Sigmoid colon (tissue), 7 donors: ENCODE results near the gene WDFY4. TPM values are rescaled to one million over a fixed set of nuclear protein-coding genes. Genes with fewer than 3 reads are reported as not detected.
"Not testable (repeated sequence)": the region's sequence is repeated elsewhere in the genome, so short reads cannot be mapped to it uniquely, and the experiment has no call there.

Experiments used
- DNase-seq: peaks from one replicate; pipeline ENCODE4 v3.0.0-alpha.2; 2019
- H3K27ac ChIP-seq, 4 donors: fragments of 200-600 bp; sonication (generic); one replicate each; pipeline ENCODE4 v1.5.1; 2016 to 2019; ENCODE audit warnings: mild to moderate bottlenecking in 1 of 4
- H3K27me3 ChIP-seq, 3 donors: fragments of 200-600 bp; sonication (generic); one replicate each; pipeline ENCODE4 v1.5.1; 2019; ENCODE audit warnings: mild to moderate bottlenecking in 1 of 3
- H3K36me3 ChIP-seq, 4 donors: fragments of 200-600 bp; sonication (generic); one replicate each; pipeline ENCODE4 v1.5.1; 2016 to 2019
- H3K4me1 ChIP-seq, 4 donors: fragments of 200-600 bp; sonication (generic); one replicate each; pipeline ENCODE4 v1.5.1; 2017 to 2019
- H3K4me3 ChIP-seq, 4 donors: fragments of 200-600 bp; sonication (generic); one replicate each; pipeline ENCODE4 v1.5.1; 2017 to 2019; ENCODE audit warnings: mild to moderate bottlenecking in 2 of 4, moderate library complexity in 1 of 4
- H3K9me3 ChIP-seq, 4 donors: fragments of 200-600 bp in 3 of 4; sonication (generic) in 3 of 4; one replicate each; pipeline versions ENCODE4 v1.5.1 to v1.6.1; 2013 to 2019
- EP300 ChIP-seq, 4 donors: sonication (generic); formaldehyde crosslinking; IDR thresholded peaks; one replicate each; pipeline ENCODE4 v1.6.1; 2017; ENCODE audit warnings: antibody characterized with exemption in 4 of 4
- POLR2A ChIP-seq, 2 donors: fragments of 450-650 bp; IDR thresholded peaks; one replicate each; pipeline ENCODE4 v1.6.1; 2016; ENCODE audit warnings: antibody characterized with exemption in 2 of 2, mild to moderate bottlenecking in 2 of 2, moderate library complexity in 2 of 2
- POLR2AphosphoS5 ChIP-seq, 4 donors: sonication (generic); formaldehyde crosslinking; IDR thresholded peaks; one replicate each; pipeline ENCODE4 v1.6.1; 2017; ENCODE audit warnings: antibody characterized with exemption in 4 of 4
- WGBS, 2 donors: extraction: QIAGEN DNeasy Blood & Tissue Kit; methylation state at CpG; one replicate each; pipeline ENCODE4 v1.1.7; 2013; 5-methylcytosine and 5-hydroxymethylcytosine counted together
- intact Hi-C: fragments of 100-400 bp; cut with DNase I; formaldehyde crosslinking; loops from one replicate; pipeline ENCODE4 v1.15.1; 2023
- polyA plus RNA-seq, 3 donors: library from polyadenylated mRNA; stranded (reverse); fragments of 200-250 nt; gene quantifications; one replicate each; pipeline ENCODE4 v1.2.3, GENCODE V29; 2013
- total RNA-seq, 4 donors: library from RNA; depleted of rRNA; stranded (reverse); fragments of >200 nt; gene quantifications; one replicate each; pipeline ENCODE4 v1.1.0, GENCODE V29; 2016
- TF ChIP-seq, protein P1 (sequence below), 4 experiments: fragments of 450-650 bp in 3 of 4; fragments of 200-600 bp in 1 of 4; IDR thresholded peaks; one replicate each; pipeline ENCODE4 v1.5.1; 2016 to 2019; ENCODE audit warnings: antibody characterized with exemption in 4 of 4, mild to moderate bottlenecking in 3 of 4, moderate library complexity in 2 of 4
- donor health status: healthy with polysubstance abuse.
- donor health status: Bipolar disorder and iron deficiency.
- donor health status: healthy.

WDFY4 gene
- total and polyA plus RNA-seq, 7 donors: 0.60 to 18.6 (median 2.5) TPM

DNA sequence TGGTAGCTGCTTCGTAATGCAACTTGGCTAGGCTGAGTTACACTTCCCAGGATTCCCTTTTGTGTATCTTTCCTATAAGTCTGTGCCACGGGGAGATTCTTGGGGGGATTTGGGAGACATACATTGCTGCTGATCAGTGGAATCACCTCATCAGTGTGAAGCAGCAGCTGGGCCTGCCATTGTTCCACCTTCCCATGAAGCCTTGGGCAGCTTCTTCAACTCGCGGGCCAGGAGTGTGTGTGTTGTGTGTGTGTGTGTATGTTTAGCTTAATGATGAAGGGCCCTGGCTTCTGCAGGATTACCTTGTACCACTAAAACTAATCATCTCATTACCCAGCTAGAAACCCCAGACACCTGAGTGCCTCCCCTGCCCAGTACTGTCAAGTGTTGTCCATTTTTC is 46.5 kb upstream of the WDFY4 start:
- H3K9me3 ChIP-seq: peaks cover 0 to 3% (median 1%) of the 10 kb centered on the region in 4 donors
- peak overlapping the region in 1 of 4 donors; percentile 2 for H3K27ac ChIP-seq
- H3K27me3 ChIP-seq: no peaks in the 10 kb centered on the region
- peaks cover 0 to 13% (median 10%) of the 10 kb centered on the region in 4 donors for H3K4me1 ChIP-seq
- TF ChIP-seq, protein P1, sequence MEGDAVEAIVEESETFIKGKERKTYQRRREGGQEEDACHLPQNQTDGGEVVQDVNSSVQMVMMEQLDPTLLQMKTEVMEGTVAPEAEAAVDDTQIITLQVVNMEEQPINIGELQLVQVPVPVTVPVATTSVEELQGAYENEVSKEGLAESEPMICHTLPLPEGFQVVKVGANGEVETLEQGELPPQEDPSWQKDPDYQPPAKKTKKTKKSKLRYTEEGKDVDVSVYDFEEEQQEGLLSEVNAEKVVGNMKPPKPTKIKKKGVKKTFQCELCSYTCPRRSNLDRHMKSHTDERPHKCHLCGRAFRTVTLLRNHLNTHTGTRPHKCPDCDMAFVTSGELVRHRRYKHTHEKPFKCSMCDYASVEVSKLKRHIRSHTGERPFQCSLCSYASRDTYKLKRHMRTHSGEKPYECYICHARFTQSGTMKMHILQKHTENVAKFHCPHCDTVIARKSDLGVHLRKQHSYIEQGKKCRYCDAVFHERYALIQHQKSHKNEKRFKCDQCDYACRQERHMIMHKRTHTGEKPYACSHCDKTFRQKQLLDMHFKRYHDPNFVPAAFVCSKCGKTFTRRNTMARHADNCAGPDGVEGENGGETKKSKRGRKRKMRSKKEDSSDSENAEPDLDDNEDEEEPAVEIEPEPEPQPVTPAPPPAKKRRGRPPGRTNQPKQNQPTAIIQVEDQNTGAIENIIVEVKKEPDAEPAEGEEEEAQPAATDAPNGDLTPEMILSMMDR (IDR thresholded peaks at IDR 0.05): no peak
- TF ChIP-seq POLR2AphosphoS5 (IDR thresholded peaks at IDR 0.05): no peak
- TF ChIP-seq EP300 (IDR thresholded peaks at IDR 0.05): no peak
- TF ChIP-seq POLR2A (IDR thresholded peaks at IDR 0.05): no peak
- WGBS, 2 donors: 89 to 93% methylated on average over 4 of the region's 4 CpGs
- DNase-seq: no peak
- no peaks in the 10 kb centered on the region for H3K36me3 ChIP-seq
- intact Hi-C loops: no loop called here
- no peak overlapping the region for H3K4me3 ChIP-seq

DNA sequence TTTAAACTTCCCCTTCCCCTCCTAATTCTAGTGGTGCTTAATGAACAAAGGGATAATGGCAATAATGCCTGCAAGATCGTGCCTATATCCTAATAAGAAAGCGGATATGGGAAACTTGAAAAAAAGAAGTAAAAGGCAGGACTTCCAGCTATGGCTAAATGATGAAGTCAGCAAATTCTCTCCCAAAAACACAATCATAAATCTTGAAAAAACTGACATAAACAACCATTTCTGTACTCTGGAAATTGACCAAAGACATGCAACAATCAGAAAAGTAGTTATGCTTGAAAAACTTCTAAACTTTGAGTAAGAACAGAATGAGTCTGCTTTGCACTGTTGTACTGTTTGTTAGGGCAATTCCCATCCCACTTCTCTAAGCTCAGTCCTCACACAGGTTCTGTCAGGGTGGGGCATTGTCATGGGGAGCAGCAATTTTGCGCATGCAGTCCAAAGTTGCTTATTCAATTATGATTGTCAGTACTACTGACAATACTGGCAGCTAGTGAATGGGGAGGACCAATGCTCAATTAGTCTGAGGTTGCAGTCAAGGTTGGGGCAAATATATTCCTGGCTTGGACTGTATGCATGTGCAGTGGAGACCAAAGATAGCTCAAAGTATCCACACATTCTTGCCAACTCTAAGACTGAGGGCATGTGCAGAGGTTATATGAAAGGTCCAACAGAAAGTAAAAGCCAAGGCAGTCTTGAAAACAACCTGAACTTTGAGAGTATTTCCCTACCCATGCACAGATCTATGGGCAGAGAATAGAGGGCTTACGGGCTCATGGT is 45.7 kb upstream of the WDFY4 start:
- 80 to 81% methylated on average over 4 of the region's 4 CpGs for WGBS, 2 donors
- H3K27me3 ChIP-seq: no peaks in the 10 kb centered on the region
- H3K27ac ChIP-seq: peak overlapping the region in 1 of 4 donors; percentile 2
- TF ChIP-seq POLR2A (IDR thresholded peaks at IDR 0.05) (no peak), EP300 (IDR thresholded peaks at IDR 0.05) (no peak), POLR2AphosphoS5 (IDR thresholded peaks at IDR 0.05) (no peak)
- TF ChIP-seq, protein P1 (IDR thresholded peaks at IDR 0.05): no peak
- H3K4me1 ChIP-seq: peaks cover 0 to 13% (median 10%) of the 10 kb centered on the region in 4 donors
- no peaks in the 10 kb centered on the region for H3K36me3 ChIP-seq
- intact Hi-C loops: no loop called here
- no peak overlapping the region for H3K4me3 ChIP-seq
- peaks cover 0 to 3% (median 1%) of the 10 kb centered on the region in 4 donors for H3K9me3 ChIP-seq
- DNase-seq: no peak

DNA sequence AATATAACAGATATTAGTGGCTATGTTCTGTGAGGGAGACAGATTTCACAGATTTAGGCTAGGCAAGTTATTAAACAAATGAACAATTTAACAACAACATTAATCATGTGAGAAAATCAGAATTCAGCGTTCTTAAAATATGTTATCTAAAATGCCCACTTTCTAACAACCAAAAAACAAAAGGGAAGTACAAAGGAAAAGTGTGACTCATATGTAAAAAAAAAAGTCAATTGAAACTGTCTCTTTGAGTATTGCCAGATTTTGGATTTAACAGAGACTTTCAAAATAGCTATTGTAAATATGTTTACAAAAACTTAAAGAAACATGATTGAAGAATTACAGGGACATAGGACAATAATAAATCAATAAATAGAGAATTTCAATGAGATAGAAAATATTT is 45.0 kb upstream of the WDFY4 start:
- Histone ChIP-seq H3K4me3 (no peak overlapping the region), H3K36me3 (no peaks in the 10 kb centered on the region), H3K4me1 (peaks cover 0 to 10% (median 8%) of the 10 kb centered on the region in 4 donors), H3K27ac (no peak overlapping the region), H3K9me3 (peaks cover 0 to 3% (median 1%) of the 10 kb centered on the region in 4 donors), H3K27me3 (no peaks in the 10 kb centered on the region)
- no peak for DNase-seq
- intact Hi-C loops: no loop called here
- 36 to 75% methylated on average over 1 of the region's 1 CpG for WGBS, 2 donors
- no peak for TF ChIP-seq POLR2AphosphoS5 (IDR thresholded peaks at IDR 0.05)
- no peak for TF ChIP-seq POLR2A (IDR thresholded peaks at IDR 0.05)
- TF ChIP-seq EP300 (IDR thresholded peaks at IDR 0.05): no peak
- TF ChIP-seq, protein P1 (IDR thresholded peaks at IDR 0.05): no peak

DNA sequence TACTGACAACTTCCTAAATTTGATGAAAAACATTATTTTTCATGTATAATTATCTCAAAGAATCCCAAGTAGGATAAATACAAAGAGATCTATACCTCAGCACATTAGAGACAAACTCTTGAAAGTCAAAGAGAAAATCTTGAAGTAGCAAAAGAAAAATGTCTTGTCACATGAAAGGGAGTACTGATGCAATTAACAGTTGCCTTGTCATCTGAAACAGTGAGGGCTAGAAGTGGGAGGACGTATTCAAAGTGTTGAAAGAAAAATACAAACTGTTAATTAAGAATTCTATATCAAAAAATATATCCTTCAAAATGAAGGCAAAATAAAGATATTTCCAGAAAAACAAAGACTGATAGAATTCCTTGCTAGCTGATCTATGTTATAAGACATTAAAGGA is 44.3 kb upstream of the WDFY4 start:
- TF ChIP-seq POLR2AphosphoS5 (IDR thresholded peaks at IDR 0.05) (no peak), POLR2A (IDR thresholded peaks at IDR 0.05) (no peak), EP300 (IDR thresholded peaks at IDR 0.05) (no peak)
- TF ChIP-seq, protein P1 (IDR thresholded peaks at IDR 0.05): no peak
- no peak for DNase-seq
- intact Hi-C loops: no loop called here
- H3K27ac ChIP-seq: no peak overlapping the region
- peaks cover 0 to 3% (median 1%) of the 10 kb centered on the region in 4 donors for H3K9me3 ChIP-seq
- WGBS, 2 donors: 69 to 83% methylated on average over 1 of the region's 1 CpG
- no peaks in the 10 kb centered on the region for H3K27me3 ChIP-seq
- H3K4me1 ChIP-seq: peaks cover 0 to 4% (median 1%) of the 10 kb centered on the region in 4 donors
- no peak overlapping the region for H3K4me3 ChIP-seq
- no peaks in the 10 kb centered on the region for H3K36me3 ChIP-seq

GRCh38 chr10:48641099-48641690 is 43.5 kb upstream of the WDFY4 start:
- H3K4me3 ChIP-seq, H3K36me3 ChIP-seq, H3K4me1 ChIP-seq, H3K27ac ChIP-seq, H3K9me3 ChIP-seq, DNase-seq, intact Hi-C loops, H3K27me3 ChIP-seq: not testable (repeated sequence)
- 92 to 95% methylated on average over 4 of the region's 4 CpGs for WGBS, 2 donors
